Stomach (tissue), 9 donors: ENCODE data around the gene WAS. TPM values are rescaled to one million over a fixed set of nuclear protein-coding genes. Genes with fewer than 3 reads are reported as not detected.

ENCODE experiments used
- DNase-seq, 2 donors: peaks; one replicate each; pipeline versions ENCODE4 v3.0.0 to v3.0.0-alpha.2; 2013 to 2019
- H3K27ac ChIP-seq, 5 donors: fragments of 200-600 bp in 4 of 5; sonication (generic) in 4 of 5; one replicate each; pipeline ENCODE4 v1.5.1; 2013 to 2019; ENCODE audit warnings: mild to moderate bottlenecking in 1 of 5, moderate library complexity in 1 of 5
- H3K27me3 ChIP-seq, 3 donors: fragments of 200-600 bp; sonication (generic); one replicate each; pipeline ENCODE4 v1.5.1; 2017 to 2019; ENCODE audit warnings: mixed run types in 1 of 3
- H3K36me3 ChIP-seq, 4 donors: fragments of 200-600 bp; sonication (generic); 1 replicate in 3 of 4; 2 replicates in 1 of 4; pipeline ENCODE4 v1.5.1; 2016 to 2019
- H3K4me1 ChIP-seq, 4 donors: fragments of 200-600 bp; sonication (generic); one replicate each; pipeline ENCODE4 v1.5.1; 2016 to 2019
- H3K4me3 ChIP-seq, 4 donors: fragments of 200-600 bp; sonication (generic) in 3 of 4; one replicate each; pipeline ENCODE4 v1.5.1; 2016 to 2019; ENCODE audit warnings: mild to moderate bottlenecking in 1 of 4
- H3K9me3 ChIP-seq, 4 donors: fragments of 200-600 bp; sonication (generic); one replicate each; pipeline ENCODE4 v1.5.1; 2016 to 2019
- CTCF ChIP-seq, 7 experiments: fragments of 450-650 bp in 4 of 7; fragments of 200-600 bp in 3 of 7; sonication (generic) in 3 of 7; IDR thresholded peaks; one replicate each; pipeline ENCODE4 v1.5.1; 2016 to 2019; ENCODE audit warnings: antibody characterized with exemption in 7 of 7, control low read depth in 2 of 7, mild to moderate bottlenecking in 1 of 7
- EP300 ChIP-seq: sonication (generic); formaldehyde crosslinking; IDR thresholded peaks from one replicate; pipeline ENCODE4 v1.6.1; 2017; ENCODE audit warnings: antibody characterized with exemption
- POLR2A ChIP-seq, 4 donors: fragments of 450-650 bp; IDR thresholded peaks; one replicate each; pipeline ENCODE4 v1.6.1; 2016; ENCODE audit warnings: antibody characterized with exemption in 4 of 4, control low read depth in 2 of 4, mild to moderate bottlenecking in 1 of 4, moderate library complexity in 1 of 4
- POLR2AphosphoS5 ChIP-seq, 3 donors: sonication (generic); formaldehyde crosslinking; IDR thresholded peaks; one replicate each; pipeline ENCODE4 v1.6.1; 2016; ENCODE audit warnings: antibody characterized with exemption in 3 of 3
- WGBS, 5 donors: extraction: QIAGEN DNeasy Blood & Tissue Kit in 3 of 5; methylation state at CpG; one replicate each; pipeline versions ENCODE4 v1.1.5 to v1.1.7; 2013 to 2018; 5-methylcytosine and 5-hydroxymethylcytosine counted together
- intact Hi-C: fragments of 100-400 bp; cut with DNase I; formaldehyde crosslinking; loops from one replicate; pipeline ENCODE4 v1.15.1; 2023; ENCODE audit warnings: low total_unique reads
- polyA plus RNA-seq, 3 donors: library from polyadenylated mRNA; stranded (reverse); fragments of 200-250 nt; gene quantifications; one replicate each; pipeline ENCODE4 v1.2.3, GENCODE V29; 2013
- total RNA-seq, 5 donors: library from RNA; depleted of rRNA; stranded (reverse); fragments of >200 nt; gene quantifications; one replicate each; pipeline versions ENCODE4 v1.1.0 to v1.2.3, GENCODE V29; 2014 to 2016
- donor health status: healthy with polysubstance abuse.
- donor health status: Bipolar disorder and iron deficiency.
- donor health status: healthy.

WAS gene
- total and polyA plus RNA-seq, 8 donors: 2.3 to 8.4 (median 4.5) TPM

- Histone ChIP-seq H3K4me1 (no peaks in the 10 kb centered on the region), H3K27me3 (no peaks in the 10 kb centered on the region), H3K9me3 (no peaks in the 10 kb centered on the region), H3K27ac (no peak overlapping the region), H3K36me3 (no peaks in the 10 kb centered on the region), H3K4me3 (no peak overlapping the region)
- intact Hi-C loops: no loop called here
- DNase-seq: no peak
- WGBS, 5 donors: 43 to 75% (median 66%) methylated on average over 1 to 4 of the region's 4 CpGs
- TF ChIP-seq POLR2A (IDR thresholded peaks at IDR 0.05): no peak
- no peak for TF ChIP-seq EP300
- no peak for TF ChIP-seq POLR2AphosphoS5 (IDR thresholded peaks at IDR 0.05)
- no peak for TF ChIP-seq CTCF (IDR thresholded peaks at IDR 0.05)
Observed at GRCh38 chrX:48715876-48716502, 32.4 kb downstream of the WAS start.

GRCh38 chrX:48719958-48720357, 36.4 kb downstream of the WAS start:
- Histone ChIP-seq H3K9me3 (peaks cover 0 to 7% (median 0%) of the 10 kb centered on the region in 4 donors), H3K27ac (no peak overlapping the region)

GRCh38 chrX:48720577-48721250, 37.1 kb downstream of the WAS start:
- no peaks in the 10 kb centered on the region for H3K4me1 ChIP-seq
- no peak for DNase-seq
- no peaks in the 10 kb centered on the region for H3K27me3 ChIP-seq
- H3K4me3 ChIP-seq: no peak overlapping the region
- WGBS, 5 donors: 56 to 83% (median 76%) methylated on average over 4 of the region's 4 CpGs
- no peak overlapping the region for H3K27ac ChIP-seq
- no peaks in the 10 kb centered on the region for H3K36me3 ChIP-seq
- no peak for TF ChIP-seq POLR2AphosphoS5 (IDR thresholded peaks at IDR 0.05)
- TF ChIP-seq POLR2A (IDR thresholded peaks at IDR 0.05): no peak
- TF ChIP-seq EP300: no peak
- TF ChIP-seq CTCF (IDR thresholded peaks at IDR 0.05): no peak
- H3K9me3 ChIP-seq: peaks cover 0 to 7% (median 0%) of the 10 kb centered on the region in 4 donors
- intact Hi-C loops: no loop called here

More at GRCh38 chrX:48719958-48720357, 36.4 kb downstream of the WAS start:
- no peaks in the 10 kb centered on the region for H3K36me3 ChIP-seq
- no peaks in the 10 kb centered on the region for H3K27me3 ChIP-seq
- 58 to 73% (median 61%) methylated on average over 2 of the region's 2 CpGs for WGBS, 5 donors
- no peaks in the 10 kb centered on the region for H3K4me1 ChIP-seq
- H3K4me3 ChIP-seq: no peak overlapping the region
- intact Hi-C loops: no loop called here
- TF ChIP-seq POLR2AphosphoS5 (IDR thresholded peaks at IDR 0.05) (no peak), CTCF (IDR thresholded peaks at IDR 0.05) (no peak), EP300 (no peak), POLR2A (IDR thresholded peaks at IDR 0.05) (no peak)
- no peak for DNase-seq

- H3K4me1 ChIP-seq: no peaks in the 10 kb centered on the region
- no peak for DNase-seq
- no peak for TF ChIP-seq EP300
- no peak for TF ChIP-seq POLR2AphosphoS5 (IDR thresholded peaks at IDR 0.05)
- no peak for TF ChIP-seq POLR2A (IDR thresholded peaks at IDR 0.05)
- no peak for TF ChIP-seq CTCF (IDR thresholded peaks at IDR 0.05)
- intact Hi-C loops: no loop called here
- no peak overlapping the region for H3K4me3 ChIP-seq
- H3K27me3 ChIP-seq: no peaks in the 10 kb centered on the region
- H3K27ac ChIP-seq: no peak overlapping the region
- H3K36me3 ChIP-seq: no peaks in the 10 kb centered on the region
- peaks cover 0 to 7% (median 0%) of the 10 kb centered on the region in 4 donors for H3K9me3 ChIP-seq
Observed at GRCh38 chrX:48721916-48722315, 38.3 kb downstream of the WAS start.
